SK-N-SH treated with all-trans-retinoic acid at 6 μM for 48 hours (cell line): ENCODE data around the gene MUC2.

ENCODE experiments used
- ATAC-seq: fragments of 200-7000 bp; cut with Tn5 transposase; 3 replicates; pipeline ENCODE4 v1.9.1; 2020; ENCODE audit warnings: mild to moderate bottlenecking, moderate library complexity
- ARNTL ChIP-seq: fragments of 450-650 bp; formaldehyde crosslinking; IDR thresholded peaks from 2 replicates; pipeline ENCODE4 v1.5.0; 2020; ENCODE audit warnings: low read depth, mild to moderate bottlenecking, moderate library complexity, borderline replicate concordance
- BACH2 ChIP-seq: fragments of 250-450 bp; sonication (Bioruptor Pico); IDR thresholded peaks from 2 replicates; pipeline ENCODE4 v1.9.0; 2021; ENCODE audit warnings: mild to moderate bottlenecking, borderline replicate concordance
- CREB5 ChIP-seq: fragments of 250-450 bp; sonication (Bioruptor Pico); IDR thresholded peaks from 2 replicates; pipeline ENCODE4 v1.5.1; 2020; ENCODE audit warnings: low read depth, mild to moderate bottlenecking, moderate library complexity
- CSDC2 ChIP-seq: fragments of 250-450 bp; sonication (Bioruptor Pico); IDR thresholded peaks from 2 replicates; pipeline ENCODE4 v1.5.0; 2020; ENCODE audit warnings: mild to moderate bottlenecking, moderate library complexity
- CSRNP3 ChIP-seq: fragments of 250-450 bp; sonication (Bioruptor Pico); IDR thresholded peaks from 2 replicates; pipeline ENCODE4 v1.5.1; 2021; ENCODE audit warnings: mild to moderate bottlenecking, moderate library complexity
- ESRRG ChIP-seq: fragments of 250-450 bp; sonication (Bioruptor Pico); IDR thresholded peaks from 2 replicates; pipeline ENCODE4 v1.6.1; 2021; ENCODE audit warnings: mild to moderate bottlenecking
- GLIS3 ChIP-seq: fragments of 250-450 bp; sonication (Bioruptor Pico); IDR thresholded peaks from 2 replicates; pipeline ENCODE4 v1.5.0; 2020; ENCODE audit warnings: mild to moderate bottlenecking, moderate library complexity
- ISL1 ChIP-seq: fragments of 250-450 bp; sonication (Bioruptor Pico); IDR thresholded peaks from 2 replicates; pipeline ENCODE4 v2.1.2; 2022; ENCODE audit warnings: mild to moderate bottlenecking, moderate library complexity
- OSR1 ChIP-seq: fragments of 250-450 bp; sonication (Bioruptor Pico); IDR thresholded peaks from 2 replicates; pipeline ENCODE4 v1.8.0; 2022; ENCODE audit warnings: moderate library complexity, mild to moderate bottlenecking, inconsistent platforms
- PPARA ChIP-seq: fragments of 250-450 bp; sonication (Bioruptor Pico); IDR thresholded peaks from 2 replicates; pipeline ENCODE4 v1.5.0; 2020; ENCODE audit warnings: mild to moderate bottlenecking, borderline replicate concordance
- RARB ChIP-seq: fragments of 250-450 bp; sonication (Bioruptor Pico); IDR thresholded peaks from 2 replicates; pipeline ENCODE4 v1.8.0; 2021; ENCODE audit warnings: mild to moderate bottlenecking, moderate library complexity
- SNAI2 ChIP-seq: fragments of 250-450 bp; sonication (Bioruptor Pico); IDR thresholded peaks from 2 replicates; pipeline ENCODE4 v1.5.0; 2020; ENCODE audit warnings: mild to moderate bottlenecking, moderate library complexity
- TCF4 ChIP-seq: fragments of 250-450 bp; sonication (Bioruptor Pico); IDR thresholded peaks from 2 replicates; pipeline ENCODE4 v1.8.0; 2021; ENCODE audit warnings: mild to moderate bottlenecking, moderate library complexity, borderline replicate concordance
- TOX ChIP-seq: fragments of 250-450 bp; sonication (Bioruptor Pico); IDR thresholded peaks from 2 replicates; pipeline ENCODE4 v1.8.0; 2021; ENCODE audit warnings: mild to moderate bottlenecking, moderate library complexity, borderline replicate concordance
- ZFP3 ChIP-seq: fragments of 250-450 bp; sonication (Bioruptor Pico); IDR thresholded peaks from 2 replicates; pipeline ENCODE4 v1.5.0; 2020; ENCODE audit warnings: mild to moderate bottlenecking, moderate library complexity
- ZFP30 ChIP-seq: fragments of 450-650 bp; formaldehyde crosslinking; IDR thresholded peaks from 2 replicates; pipeline ENCODE4 v1.5.0; 2022; ENCODE audit warnings: mild to moderate bottlenecking, moderate library complexity
- ZNF565 ChIP-seq: fragments of 450-650 bp; formaldehyde crosslinking; conservative IDR thresholded peaks from 2 replicates; pipeline ENCODE4 v1.5.0; 2020; ENCODE audit warnings: low read depth, mild to moderate bottlenecking, moderate library complexity
- ZNF8 ChIP-seq: fragments of 450-650 bp; formaldehyde crosslinking; IDR thresholded peaks from 2 replicates; pipeline ENCODE4 v1.5.0; 2020; ENCODE audit warnings: mild to moderate bottlenecking, moderate library complexity
- TF ChIP-seq, protein P1 (sequence below): fragments of 250-450 bp; sonication (Bioruptor Pico); IDR thresholded peaks from 2 replicates; pipeline ENCODE4 v1.5.0; 2020; ENCODE audit warnings: mild to moderate bottlenecking, moderate library complexity

The MUC2 gene

GRCh38 chr11:1059759-1060158 is 14.9 kb upstream of the MUC2 start:
- no peak for ATAC-seq
- TF ChIP-seq, protein P1, sequence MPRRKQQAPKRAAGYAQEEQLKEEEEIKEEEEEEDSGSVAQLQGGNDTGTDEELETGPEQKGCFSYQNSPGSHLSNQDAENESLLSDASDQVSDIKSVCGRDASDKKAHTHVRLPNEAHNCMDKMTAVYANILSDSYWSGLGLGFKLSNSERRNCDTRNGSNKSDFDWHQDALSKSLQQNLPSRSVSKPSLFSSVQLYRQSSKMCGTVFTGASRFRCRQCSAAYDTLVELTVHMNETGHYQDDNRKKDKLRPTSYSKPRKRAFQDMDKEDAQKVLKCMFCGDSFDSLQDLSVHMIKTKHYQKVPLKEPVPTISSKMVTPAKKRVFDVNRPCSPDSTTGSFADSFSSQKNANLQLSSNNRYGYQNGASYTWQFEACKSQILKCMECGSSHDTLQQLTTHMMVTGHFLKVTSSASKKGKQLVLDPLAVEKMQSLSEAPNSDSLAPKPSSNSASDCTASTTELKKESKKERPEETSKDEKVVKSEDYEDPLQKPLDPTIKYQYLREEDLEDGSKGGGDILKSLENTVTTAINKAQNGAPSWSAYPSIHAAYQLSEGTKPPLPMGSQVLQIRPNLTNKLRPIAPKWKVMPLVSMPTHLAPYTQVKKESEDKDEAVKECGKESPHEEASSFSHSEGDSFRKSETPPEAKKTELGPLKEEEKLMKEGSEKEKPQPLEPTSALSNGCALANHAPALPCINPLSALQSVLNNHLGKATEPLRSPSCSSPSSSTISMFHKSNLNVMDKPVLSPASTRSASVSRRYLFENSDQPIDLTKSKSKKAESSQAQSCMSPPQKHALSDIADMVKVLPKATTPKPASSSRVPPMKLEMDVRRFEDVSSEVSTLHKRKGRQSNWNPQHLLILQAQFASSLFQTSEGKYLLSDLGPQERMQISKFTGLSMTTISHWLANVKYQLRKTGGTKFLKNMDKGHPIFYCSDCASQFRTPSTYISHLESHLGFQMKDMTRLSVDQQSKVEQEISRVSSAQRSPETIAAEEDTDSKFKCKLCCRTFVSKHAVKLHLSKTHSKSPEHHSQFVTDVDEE, result no peak
- TF ChIP-seq TOX (CRISPR knock-in tag) (no peak), BACH2 (CRISPR knock-in tag) (no peak), SNAI2 (CRISPR knock-in tag) (no peak)

DNA sequence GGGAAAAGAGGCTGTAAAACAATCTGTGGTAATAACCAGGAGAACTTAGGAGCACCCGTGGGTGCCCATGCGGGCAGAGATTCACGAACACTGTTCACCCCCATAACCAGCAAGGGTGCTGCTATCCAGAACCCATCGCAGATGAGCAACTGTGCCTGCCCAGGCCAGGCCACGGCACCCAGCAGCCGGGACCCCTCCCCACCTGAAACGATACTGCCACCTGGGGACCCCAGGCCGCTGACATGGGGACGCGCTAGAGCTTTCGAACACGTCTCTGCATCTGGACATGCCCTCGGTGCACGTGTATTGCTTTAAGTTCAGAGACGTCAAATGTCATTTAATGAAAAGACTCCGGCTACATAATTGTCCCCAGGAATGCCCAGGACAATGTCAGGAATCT is 14.3 kb upstream of the MUC2 start:
- TF ChIP-seq ZFP3 (CRISPR knock-in tag) (no peak), RARB (CRISPR knock-in tag) (no peak), SNAI2 (CRISPR knock-in tag) (no peak), BACH2 (CRISPR knock-in tag) (no peak), ARNTL (CRISPR knock-in tag) (no peak), OSR1 (CRISPR knock-in tag) (no peak), CSRNP3 (no peak), GLIS3 (CRISPR knock-in tag) (no peak), TCF4 (CRISPR knock-in tag) (no peak), TOX (CRISPR knock-in tag) (no peak), CREB5 (no peak), ESRRG (CRISPR knock-in tag) (no peak), ZFP30 (CRISPR knock-in tag) (no peak), CSDC2 (no peak)
- TF ChIP-seq, protein P1, result no peak
- TF ChIP-seq, all 23 proteins: peak for 0
- no peak for ATAC-seq

GRCh38 chr11:1060852-1061616 is 13.6 kb upstream of the MUC2 start:
- TF ChIP-seq ZFP3 (CRISPR knock-in tag) (no peak), TOX (CRISPR knock-in tag) (no peak)
- TF ChIP-seq, all 23 proteins: peak for 0
- peak; percentile 72 for ATAC-seq

DNA sequence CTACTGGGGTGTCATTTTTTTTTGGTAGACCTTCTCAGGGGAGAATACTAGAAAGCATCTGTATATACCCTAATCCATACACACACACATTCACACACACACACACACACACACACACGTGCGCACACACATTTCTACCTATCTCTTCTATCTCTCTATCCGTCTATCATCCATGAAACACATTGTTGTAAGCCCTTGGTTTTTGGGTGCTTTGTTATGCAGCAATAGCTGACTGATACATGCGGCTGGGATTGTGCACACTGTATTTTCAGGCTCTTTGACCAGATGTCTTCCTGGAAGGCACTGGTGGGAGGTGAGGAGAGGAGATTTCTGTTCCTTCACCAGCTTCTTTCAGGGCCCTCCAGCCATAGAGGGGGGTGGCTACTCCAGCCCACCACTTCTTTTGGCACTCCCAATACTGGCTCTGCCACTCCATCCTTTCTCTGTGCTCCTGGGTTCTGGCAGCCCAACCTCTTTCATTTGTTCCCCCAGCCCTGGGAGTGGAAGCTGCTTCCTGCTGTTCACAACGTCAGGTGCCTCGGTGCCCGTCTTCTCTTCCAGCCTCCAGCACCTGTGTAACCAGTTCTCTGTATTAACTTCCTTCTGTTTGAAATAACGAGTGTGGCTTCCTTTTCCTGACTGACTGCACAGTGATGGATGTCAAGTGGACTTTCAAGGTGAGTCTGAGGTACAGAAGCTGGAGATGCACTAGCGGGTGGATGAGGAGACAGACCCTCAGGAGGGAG is 12.4 kb upstream of the MUC2 start:
- no peak for TF ChIP-seq ZFP30 (CRISPR knock-in tag)
- TF ChIP-seq BACH2 (CRISPR knock-in tag), result no peak
- no peak for TF ChIP-seq ISL1 (CRISPR knock-in tag)
- no peak for TF ChIP-seq TCF4 (CRISPR knock-in tag)
- TF ChIP-seq ZNF8, result no peak
- TF ChIP-seq PPARA (CRISPR knock-in tag), result no peak
- no peak for TF ChIP-seq ZNF565 (CRISPR knock-in tag)
- TF ChIP-seq CREB5, result no peak
- TF ChIP-seq GLIS3 (CRISPR knock-in tag), result no peak
- no peak for TF ChIP-seq TOX (CRISPR knock-in tag)
- TF ChIP-seq, all 23 proteins: peak for 0
- no peak for ATAC-seq
